Panc1 (cell line): Measurements from ENCODE around the gene THAP11.

Experiments
- CTCF ChIP-seq: fragments of 450-650 bp; IDR thresholded peaks from 2 replicates; pipeline ENCODE4 v1.5.1; 2017; ENCODE audit warnings: mild to moderate bottlenecking
- POLR2AphosphoS5 ChIP-seq: IDR thresholded peaks from 2 replicates; pipeline ENCODE4 v1.6.1; 2012; ENCODE audit warnings: mild to moderate bottlenecking, low read depth, low read length, moderate library complexity
- REST ChIP-seq, 2 experiments: IDR thresholded peaks; 2 replicates each; pipeline ENCODE4 v1.6.1; 2011 to 2012; ENCODE audit warnings: low read depth in 2 of 2, control low read depth in 1 of 2, low read length in 1 of 2, mild to moderate bottlenecking in 1 of 2, moderate library complexity in 1 of 2; ENCODE audit not compliant: insufficient read depth in 1 of 2

GRCh38 chr16:67892899-67893742 lies 51.0 kb downstream of the THAP11 start, which contains the start of gene PSKH1:
- TF ChIP-seq CTCF (no peak), POLR2AphosphoS5 (no peak; the same call in 1 of the 2 replicates), REST (IDR thresholded peaks at IDR 0.05; ENCODE audit: insufficient read depth in 1 of 2, low read depth in 2 of 2, low read length in 1 of 2) (no peak)
